A549 (cell line): Measurements from ENCODE around the gene TUFM. TPM values are rescaled to one million over a fixed set of nuclear protein-coding genes. Genes with fewer than 3 reads are reported as not detected.
"Not testable (repeated sequence)": the region's sequence is repeated elsewhere in the genome, so short reads cannot be mapped to it uniquely, and the experiment has no call there.

Source experiments
- ATAC-seq, 2 experiments: fragments of 200-7000 bp in 1 of 2; fragments of >200 bp in 1 of 2; cut with Nextera tagmentation in 1 of 2; cut with Tn5 transposase in 1 of 2; 3 replicates each; pipeline versions ENCODE4 v1.8.0 to v1.9.1; 2018 to 2020; ENCODE audit warnings: mild to moderate bottlenecking in 1 of 2, moderate library complexity in 1 of 2
- CTCF ChIA-PET: fragments of 300-600 bp; sonication (Branson Sonifier 250); formaldehyde crosslinking; extraction: SDS; loops from one replicate; lab custom pipeline; 2021; ENCODE audit warnings: antibody characterized with exemption, inconsistent platforms; lab: Yijun Ruan, JAX
- POLR2A ChIA-PET: fragments of 350-600 bp; formaldehyde crosslinking; extraction: SDS; loops from one replicate; lab custom pipeline; 2021; ENCODE audit warnings: antibody characterized with exemption, inconsistent platforms; lab: Yijun Ruan, JAX
- DNase-seq, 2 experiments: peaks; one replicate each; pipeline versions ENCODE4 v3.0.0 to v3.0.0-alpha.2; 2011 to 2016; ENCODE audit warnings: low read depth in 1 of 2, low spot score in 1 of 2
- FAIRE-seq: peaks from 2 replicates; lab custom pipeline; 2011; peaks lifted over from hg19 to GRCh38; lab: Jason Lieb, UNC
- H3K27ac ChIP-seq, 2 experiments: fragments of >200 bp; sonication (Bioruptor Twin); formaldehyde crosslinking; 3 replicates each; pipeline ENCODE4 v1.5.1; 2016 to 2017
- H3K4me1 ChIP-seq: fragments of >200 bp; sonication (Bioruptor Twin); formaldehyde crosslinking; 3 replicates; pipeline ENCODE4 v1.6.1; 2016
- H3K4me2 ChIP-seq: fragments of >200 bp; sonication (Bioruptor Twin); formaldehyde crosslinking; 3 replicates; pipeline ENCODE4 v1.6.1; 2016
- H3K4me3 ChIP-seq: fragments of >200 bp; sonication (Bioruptor Twin); formaldehyde crosslinking; 3 replicates; pipeline ENCODE4 v1.5.1; 2016
- H3K9me3 ChIP-seq: fragments of >200 bp; sonication (Bioruptor Twin); formaldehyde crosslinking; 3 replicates; pipeline ENCODE4 v1.6.1; 2016
- CBX2 ChIP-seq: fragments of 200-600 bp; sonication (generic); IDR thresholded peaks from 2 replicates; pipeline ENCODE4 v1.6.1; 2016; ENCODE audit warnings: low read depth, mild to moderate bottlenecking, borderline replicate concordance
- EHF ChIP-seq: fragments of 250-450 bp; sonication (Bioruptor Pico); IDR thresholded peaks from 2 replicates; pipeline ENCODE4 v1.5.0; 2020; ENCODE audit warnings: mild to moderate bottlenecking
- EHMT2 ChIP-seq: fragments of 200-600 bp; sonication (generic); IDR thresholded peaks from 2 replicates; pipeline ENCODE4 v1.6.1; 2016; ENCODE audit warnings: antibody characterized with exemption, low read depth, mild to moderate bottlenecking, moderate library complexity
- FOSB ChIP-seq: fragments of 250-450 bp; sonication (Bioruptor Pico); IDR thresholded peaks from 2 replicates; pipeline ENCODE4 v1.5.0; 2020; ENCODE audit warnings: mild to moderate bottlenecking, moderate library complexity
- HEYL ChIP-seq: fragments of 250-450 bp; sonication (Bioruptor Pico); IDR thresholded peaks from 2 replicates; pipeline ENCODE4 v1.8.0; 2021; ENCODE audit warnings: mild to moderate bottlenecking, moderate library complexity
- HOXA7 ChIP-seq: fragments of 250-450 bp; sonication (Bioruptor Pico); IDR thresholded peaks from 2 replicates; pipeline ENCODE4 v1.5.0; 2020; ENCODE audit warnings: mild to moderate bottlenecking, moderate library complexity
- HOXB5 ChIP-seq: fragments of 250-450 bp; sonication (Bioruptor Pico); IDR thresholded peaks from 2 replicates; pipeline ENCODE4 v1.5.0; 2020; ENCODE audit warnings: mild to moderate bottlenecking, moderate library complexity
- KDM5A ChIP-seq: fragments of 200-600 bp; sonication (generic); IDR thresholded peaks from 2 replicates; pipeline ENCODE4 v1.6.1; 2016; ENCODE audit warnings: antibody characterized with exemption, mild to moderate bottlenecking
- MYC ChIP-seq: IDR thresholded peaks from 2 replicates; pipeline ENCODE4 v1.6.1; 2012; ENCODE audit warnings: mild to moderate bottlenecking, inconsistent platforms, low read length, improper control_type of control experiment, borderline replicate concordance
- NFE2L2 ChIP-seq: fragments of 150-350 bp; conservative IDR thresholded peaks from 2 replicates; pipeline ENCODE4 v1.6.1; 2014; ENCODE audit warnings: low read length
- NR3C1 ChIP-seq: fragments of >200 bp; sonication (Bioruptor Twin); formaldehyde crosslinking; IDR thresholded peaks from 3 replicates; pipeline ENCODE4 v1.6.1; 2017
- POLR2AphosphoS2 ChIP-seq: conservative IDR thresholded peaks from 2 replicates; pipeline ENCODE4 v1.6.1; 2012; ENCODE audit warnings: low read length, improper control_type of control experiment, inconsistent platforms
- RARB ChIP-seq: fragments of 250-450 bp; sonication (Bioruptor Pico); IDR thresholded peaks from 2 replicates; pipeline ENCODE4 v1.8.0; 2021; ENCODE audit warnings: mild to moderate bottlenecking, moderate library complexity
- ZC3H11A ChIP-seq: fragments of 450-650 bp; IDR thresholded peaks from 2 replicates; pipeline ENCODE4 v1.6.1; 2014; ENCODE audit warnings: antibody characterized with exemption, mild to moderate bottlenecking
- ZFP36 ChIP-seq: fragments of 450-650 bp; IDR thresholded peaks from 2 replicates; pipeline ENCODE4 v1.6.1; 2014; ENCODE audit warnings: borderline replicate concordance; ENCODE audit not compliant: partially characterized antibody
- WGBS: methylation state at CpG from one replicate; pipeline ENCODE4 v1.1.6; 2017; ENCODE audit errors: missing lambda C conversion rate; 5-methylcytosine and 5-hydroxymethylcytosine counted together
- polyA plus RNA-seq, 4 experiments: library from polyadenylated mRNA; depleted of rRNA in 3 of 4; stranded (reverse); fragments of >200 nt; fragmentation: RNase III in 1 of 4; extraction: RNeasy Plus Mini Kit Qiagen cat#74134 plus additional on column Dnase treatment in 1 of 4; gene quantifications; 2 replicates in 3 of 4; 3 replicates in 1 of 4; pipeline ENCODE4 v1.2.3, GENCODE V29; 2011 to 2017
- TF ChIP-seq, protein P1 (sequence below): IDR thresholded peaks from 2 replicates; pipeline ENCODE4 v1.6.1; 2012; ENCODE audit warnings: low read depth, borderline replicate concordance
- TF ChIP-seq, protein P2 (sequence below): fragments of 150-350 bp; IDR thresholded peaks from 2 replicates; pipeline ENCODE4 v1.6.1; 2014; ENCODE audit warnings: low read depth, mild to moderate bottlenecking, low read length
- TF ChIP-seq, protein P3 (sequence below): fragments of 450-650 bp; IDR thresholded peaks from 2 replicates; pipeline ENCODE4 v1.6.1; 2014; ENCODE audit warnings: antibody characterized with exemption

Gene TUFM
- polyA plus RNA-seq, 2 of the 4 experiments (the other 2 are of a cell fraction), result 159 to 260 TPM

DNA sequence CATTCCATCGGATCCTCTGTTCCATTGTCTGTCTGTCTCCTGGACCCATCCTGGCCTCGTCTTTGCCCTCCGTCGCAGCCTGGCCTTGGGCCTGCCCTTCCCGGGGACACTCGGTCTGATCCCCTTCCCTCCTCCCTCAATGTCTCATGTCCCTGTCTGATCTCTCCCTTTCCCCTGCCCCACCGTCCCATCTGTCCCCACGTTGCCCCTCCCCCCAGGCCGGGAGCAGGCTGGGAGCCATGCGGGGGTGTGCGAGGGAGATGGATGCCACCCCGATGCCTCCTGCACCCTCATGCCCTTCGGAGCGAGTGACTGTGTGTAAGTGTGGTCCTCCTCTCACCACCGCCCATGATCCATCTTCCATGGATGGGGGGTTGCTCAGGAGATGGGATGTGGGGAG is 26.8 kb upstream of the TUFM start:
- Histone ChIP-seq H3K4me2 (no peak overlapping the region), H3K4me1 (peaks cover 10% of the 10 kb centered on the region; the same call in 1 of the 3 replicates), H3K9me3 (no peaks in the 10 kb centered on the region), H3K4me3 (no peak overlapping the region)
- no peak for FAIRE-seq
- no peak for TF ChIP-seq KDM5A
- no peak for TF ChIP-seq NR3C1
- no peak for TF ChIP-seq ZC3H11A
- TF ChIP-seq FOSB, result no peak
- TF ChIP-seq NFE2L2, result no peak
- TF ChIP-seq, protein P1, sequence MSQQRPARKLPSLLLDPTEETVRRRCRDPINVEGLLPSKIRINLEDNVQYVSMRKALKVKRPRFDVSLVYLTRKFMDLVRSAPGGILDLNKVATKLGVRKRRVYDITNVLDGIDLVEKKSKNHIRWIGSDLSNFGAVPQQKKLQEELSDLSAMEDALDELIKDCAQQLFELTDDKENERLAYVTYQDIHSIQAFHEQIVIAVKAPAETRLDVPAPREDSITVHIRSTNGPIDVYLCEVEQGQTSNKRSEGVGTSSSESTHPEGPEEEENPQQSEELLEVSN, result no peak
- no peak for TF ChIP-seq POLR2AphosphoS2
- no peak for TF ChIP-seq MYC
- TF ChIP-seq, protein P2, sequence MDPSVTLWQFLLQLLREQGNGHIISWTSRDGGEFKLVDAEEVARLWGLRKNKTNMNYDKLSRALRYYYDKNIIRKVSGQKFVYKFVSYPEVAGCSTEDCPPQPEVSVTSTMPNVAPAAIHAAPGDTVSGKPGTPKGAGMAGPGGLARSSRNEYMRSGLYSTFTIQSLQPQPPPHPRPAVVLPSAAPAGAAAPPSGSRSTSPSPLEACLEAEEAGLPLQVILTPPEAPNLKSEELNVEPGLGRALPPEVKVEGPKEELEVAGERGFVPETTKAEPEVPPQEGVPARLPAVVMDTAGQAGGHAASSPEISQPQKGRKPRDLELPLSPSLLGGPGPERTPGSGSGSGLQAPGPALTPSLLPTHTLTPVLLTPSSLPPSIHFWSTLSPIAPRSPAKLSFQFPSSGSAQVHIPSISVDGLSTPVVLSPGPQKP, result no peak
- TF ChIP-seq RARB (CRISPR knock-in tag), result no peak
- no peak for TF ChIP-seq HOXB5 (CRISPR knock-in tag)
- TF ChIP-seq, all 56 proteins: peak for 0
- no peak overlapping the region for H3K27ac ChIP-seq
- CTCF ChIA-PET, result interaction anchor here (0.7 to 17.8 kb wide), 9 partner anchors 8 to 73 kb away, joined by 3 to 190 read pairs (median 6); partner anchors contain the start of gene NFATC2IP
- POLR2A ChIA-PET, result interaction anchor here (2.4 kb wide), 1 partner anchor 10 kb away, joined by 9 read pairs; the partner anchor contains the start of gene SH2B1
- no peak for ATAC-seq
- WGBS, result 93% methylated on average over 14 of the region's 15 CpGs
- no peak for DNase-seq

DNA sequence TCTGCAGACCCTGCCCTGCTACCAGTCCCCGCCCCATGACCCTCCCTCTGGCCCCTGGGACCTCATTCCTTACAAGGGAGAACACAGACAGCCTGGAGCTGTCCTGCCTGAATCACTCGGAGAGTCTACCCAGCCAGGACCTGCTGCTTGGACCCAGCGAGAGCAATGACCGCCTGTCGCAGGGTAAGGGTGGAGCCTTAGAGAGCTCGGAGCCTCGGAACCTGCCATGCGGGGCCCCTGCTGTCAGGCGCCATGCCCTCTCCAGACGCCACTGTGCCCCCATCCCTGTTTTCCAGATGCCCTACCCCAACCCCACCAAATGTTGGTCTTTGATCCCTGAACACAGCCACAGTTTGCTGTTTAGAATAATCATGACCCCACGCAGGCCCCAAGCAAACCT is 23.1 kb upstream of the TUFM start:
- Histone ChIP-seq H3K4me3 (no peak overlapping the region), H3K9me3 (no peaks in the 10 kb centered on the region), H3K4me2 (no peak overlapping the region), H3K4me1 (peaks cover 7% of the 10 kb centered on the region; the same call in 2 of the 3 replicates), H3K27ac (no peak overlapping the region)
- POLR2A ChIA-PET, result no interaction called here
- no peak for TF ChIP-seq EHMT2
- TF ChIP-seq CBX2, result no peak
- TF ChIP-seq KDM5A, result no peak
- no peak for TF ChIP-seq HEYL (CRISPR knock-in tag)
- no peak for TF ChIP-seq EHF
- TF ChIP-seq ZFP36, result no peak
- TF ChIP-seq HOXA7 (CRISPR knock-in tag), result no peak
- no peak for TF ChIP-seq NR3C1
- TF ChIP-seq, protein P3, sequence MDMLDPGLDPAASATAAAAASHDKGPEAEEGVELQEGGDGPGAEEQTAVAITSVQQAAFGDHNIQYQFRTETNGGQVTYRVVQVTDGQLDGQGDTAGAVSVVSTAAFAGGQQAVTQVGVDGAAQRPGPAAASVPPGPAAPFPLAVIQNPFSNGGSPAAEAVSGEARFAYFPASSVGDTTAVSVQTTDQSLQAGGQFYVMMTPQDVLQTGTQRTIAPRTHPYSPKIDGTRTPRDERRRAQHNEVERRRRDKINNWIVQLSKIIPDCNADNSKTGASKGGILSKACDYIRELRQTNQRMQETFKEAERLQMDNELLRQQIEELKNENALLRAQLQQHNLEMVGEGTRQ, result no peak
- no peak for TF ChIP-seq HOXB5 (CRISPR knock-in tag)
- CTCF ChIA-PET, result interaction anchor here (0.8 to 17.8 kb wide), 3 partner anchors 10 to 77 kb away, joined by 3 to 190 read pairs (median 6); partner anchors contain the start of genes ATP2A1 and NFATC2IP
- ATAC-seq, result no peak
- 95% methylated on average over 11 of the region's 11 CpGs for WGBS
- no peak for DNase-seq
- no peak for FAIRE-seq

DNA sequence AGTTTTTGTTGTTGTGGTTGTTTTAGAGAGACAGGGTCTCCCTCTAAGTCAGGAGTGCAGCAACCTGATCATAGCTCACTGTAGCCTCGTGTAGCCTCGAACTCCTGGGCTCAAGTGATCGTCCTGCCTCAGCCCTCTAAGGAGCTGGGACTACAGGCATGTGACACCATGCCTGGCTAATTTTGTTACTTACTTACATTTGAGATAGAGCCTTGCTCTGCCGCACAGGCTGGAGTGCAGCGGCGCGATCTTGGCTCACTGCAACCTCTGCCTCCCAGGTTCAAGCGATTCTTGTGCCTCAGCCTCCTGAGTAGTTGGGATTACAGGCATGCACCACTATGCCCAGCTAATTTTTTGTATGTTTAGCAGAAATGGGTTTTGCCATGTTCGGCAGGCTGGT is 21.5 kb upstream of the TUFM start:
- H3K4me2 ChIP-seq, ATAC-seq, POLR2A ChIA-PET, FAIRE-seq, H3K9me3 ChIP-seq, H3K4me3 ChIP-seq, DNase-seq, H3K4me1 ChIP-seq, H3K27ac ChIP-seq: not testable (repeated sequence)
- CTCF ChIA-PET, result interaction anchor here (1.2 to 17.8 kb wide), 2 partner anchors 11 to 78 kb away, joined by 3 to 190 read pairs; partner anchors contain the start of gene NFATC2IP
- 94% methylated on average over 9 of the region's 9 CpGs for WGBS
